ENCODE data around the gene INPP5F. TPM values are rescaled to one million over a fixed set of nuclear protein-coding genes. Genes with fewer than 3 reads are reported as not detected.

Gene INPP5F
- total and polyA plus RNA-seq, 9 of the 15 experiments (the other 6 are each of a cell fraction or from before 2014, with no cell fraction given): 1.6 to 7.3 (median 6.0) TPM

- no peak for TF ChIP-seq CBX8 (IDR thresholded peaks at IDR 0.05; ENCODE audit: borderline replicate concordance, extremely low read depth, low read depth, low read length, poor library complexity, severe bottlenecking)
- TF ChIP-seq RB1 (IDR thresholded peaks at IDR 0.05; ENCODE audit: low read depth): no peak
- TF ChIP-seq CREB1 (IDR thresholded peaks at IDR 0.05): no peak
- no peak for TF ChIP-seq CREB1 (CRISPR knock-in tag; IDR thresholded peaks at IDR 0.05)
- peak; percentile 58 for TF ChIP-seq ARID2 (IDR thresholded peaks at IDR 0.05)
- no peak for TF ChIP-seq NCOR1 (IDR thresholded peaks at IDR 0.05)
- peak; percentile 85 for TF ChIP-seq REST (IDR thresholded peaks at IDR 0.05; ENCODE audit: borderline replicate concordance)
- TF ChIP-seq REST (CRISPR knock-in tag; IDR thresholded peaks at IDR 0.05; ENCODE audit: low read depth): no peak
- TF ChIP-seq USF1 (CRISPR knock-in tag; IDR thresholded peaks at IDR 0.05): no peak
- TF ChIP-seq HINFP (tag; conservative IDR thresholded peaks at IDR 0.05; ENCODE audit: low read depth): no peak
- no peak for TF ChIP-seq ERF (CRISPR knock-in tag; IDR thresholded peaks at IDR 0.05)
- no peak for TF ChIP-seq ZZZ3 (IDR thresholded peaks at IDR 0.05)
- peak; percentile 87 for TF ChIP-seq DEAF1 (CRISPR knock-in tag; IDR thresholded peaks at IDR 0.05)
- TF ChIP-seq SMC3 (conservative IDR thresholded peaks at IDR 0.05; ENCODE audit: insufficient read depth, low read depth, low read length): peak; percentile 80
- TF ChIP-seq ZNF347 (CRISPR knock-in tag; IDR thresholded peaks at IDR 0.05; ENCODE audit: low read depth): no peak
- TF ChIP-seq CC2D1A (IDR thresholded peaks at IDR 0.05): peak; percentile 57; the same call in 1 of the 2 replicates
These were observed 24.8 kb downstream of the INPP5F start (continued) for GRCh38 chr10:119750391-119751230.

Data from K562 (cell line).